ENCODE results near the gene FIGN.

FIGN gene

GRCh38 chr2:163734881-163735684 is 725 bp downstream of the FIGN start:
- Histone ChIP-seq H3K27ac (ENCODE audit: low read depth, low read length) (peak overlapping the region; percentile 74), H3K9ac (ENCODE audit: low read length) (no peak overlapping the region), H3K9me3 (ENCODE audit: low read length) (no peaks in the 10 kb centered on the region), H3K36me3 (ENCODE audit: insufficient read depth, low read length) (no peaks in the 10 kb centered on the region), H3K4me1 (ENCODE audit: insufficient read depth, low read length) (peaks cover 7% of the 10 kb centered on the region), H3K4me3 (ENCODE audit: low read depth in 1 of 2, low read length in 2 of 2) (peak overlapping the region; percentile 75 to 86), H3K27me3 (ENCODE audit: control insufficient read depth in 1 of 2, insufficient read depth in 2 of 2, low read length in 2 of 2) (no peaks in the 10 kb centered on the region)

GRCh38 chr2:163734401-163734800 is 1.4 kb downstream of the FIGN start:
- Histone ChIP-seq H3K27ac (ENCODE audit: low read depth, low read length) (no peak overlapping the region), H3K4me3 (ENCODE audit: low read depth in 1 of 2, low read length in 2 of 2) (peak overlapping the region in 1 of 2 donors; percentile 86), H3K9ac (ENCODE audit: low read length) (no peak overlapping the region), H3K27me3 (ENCODE audit: control insufficient read depth in 1 of 2, insufficient read depth in 2 of 2, low read length in 2 of 2) (no peaks in the 10 kb centered on the region), H3K4me1 (ENCODE audit: insufficient read depth, low read length) (peaks cover 7% of the 10 kb centered on the region), H3K36me3 (ENCODE audit: insufficient read depth, low read length) (no peaks in the 10 kb centered on the region), H3K9me3 (ENCODE audit: low read length) (no peaks in the 10 kb centered on the region)

DNA sequence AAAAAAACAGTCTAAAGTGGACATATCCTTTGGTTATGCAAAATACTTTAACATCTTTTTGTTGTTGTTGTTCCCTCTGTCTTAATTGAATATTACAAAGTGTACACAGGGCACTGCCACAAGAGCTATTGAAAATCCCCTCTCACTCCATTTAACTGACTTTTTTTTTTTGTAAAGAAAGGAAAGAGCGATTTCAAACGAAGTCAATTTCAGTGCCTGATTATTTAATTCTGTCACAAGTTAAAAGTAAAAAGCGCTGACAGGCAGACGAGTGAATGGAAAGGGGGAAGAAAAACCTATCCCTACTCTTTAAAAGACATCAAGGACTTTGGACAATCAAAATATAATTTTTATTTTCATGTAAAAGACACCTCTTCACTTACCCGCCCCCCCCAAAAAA is 1.9 kb downstream of the FIGN start:
- Histone ChIP-seq H3K4me1 (ENCODE audit: insufficient read depth, low read length) (peaks cover 7% of the 10 kb centered on the region), H3K9ac (ENCODE audit: low read length) (peak overlapping the region; percentile 34), H3K9me3 (ENCODE audit: low read length) (no peaks in the 10 kb centered on the region)

DNA sequence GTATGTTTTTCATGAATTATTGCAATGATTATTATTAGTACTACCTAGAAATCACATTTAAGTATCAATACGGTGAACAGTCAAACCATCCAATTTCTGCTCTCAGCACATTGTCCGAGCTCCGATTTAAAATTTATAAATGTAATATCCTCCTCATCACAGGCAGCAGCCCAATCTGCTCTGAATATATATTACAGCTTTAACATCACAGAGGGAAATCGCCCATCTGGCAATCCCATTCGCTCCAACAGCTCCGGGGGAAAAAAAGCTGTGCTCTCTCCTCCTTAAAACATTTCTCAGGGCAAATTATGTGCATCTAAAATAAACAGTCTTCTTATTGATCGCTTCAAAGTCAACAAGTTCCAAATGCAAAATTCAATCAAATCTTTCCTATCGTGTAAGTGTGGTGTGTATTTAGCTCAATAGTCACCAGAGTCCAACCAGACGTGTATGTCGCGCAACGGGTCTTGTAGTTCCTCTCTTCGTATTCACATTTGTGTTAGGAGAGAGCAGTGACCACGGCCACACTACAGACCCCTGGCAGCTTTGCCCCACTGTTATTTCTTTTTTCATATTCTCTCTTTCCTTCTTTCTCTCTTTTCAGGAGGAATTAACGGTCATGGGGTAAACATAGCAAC is 2.4 kb downstream of the FIGN start:
- Histone ChIP-seq H3K9ac (ENCODE audit: low read length) (peak overlapping the region; percentile 34), H3K9me3 (ENCODE audit: low read length) (no peaks in the 10 kb centered on the region), H3K27ac (ENCODE audit: low read depth, low read length) (peak overlapping the region; percentile 36), H3K36me3 (ENCODE audit: insufficient read depth, low read length) (no peaks in the 10 kb centered on the region), H3K27me3 (ENCODE audit: control insufficient read depth in 1 of 2, insufficient read depth in 2 of 2, low read length in 2 of 2) (no peaks in the 10 kb centered on the region), H3K4me3 (ENCODE audit: low read depth in 1 of 2, low read length in 2 of 2) (peak overlapping the region in 1 of 2 donors; percentile 44), H3K4me1 (ENCODE audit: insufficient read depth, low read length) (peaks cover 7% of the 10 kb centered on the region)

More for the DNA sequence above, 1.9 kb downstream of the FIGN start:
- H3K4me3 ChIP-seq (ENCODE audit: low read depth in 1 of 2, low read length in 2 of 2), result no peak overlapping the region
- peak overlapping the region; percentile 36 for H3K27ac ChIP-seq (ENCODE audit: low read depth, low read length)
- H3K36me3 ChIP-seq (ENCODE audit: insufficient read depth, low read length), result no peaks in the 10 kb centered on the region
- H3K27me3 ChIP-seq (ENCODE audit: control insufficient read depth in 1 of 2, insufficient read depth in 2 of 2, low read length in 2 of 2), result no peaks in the 10 kb centered on the region

DNA sequence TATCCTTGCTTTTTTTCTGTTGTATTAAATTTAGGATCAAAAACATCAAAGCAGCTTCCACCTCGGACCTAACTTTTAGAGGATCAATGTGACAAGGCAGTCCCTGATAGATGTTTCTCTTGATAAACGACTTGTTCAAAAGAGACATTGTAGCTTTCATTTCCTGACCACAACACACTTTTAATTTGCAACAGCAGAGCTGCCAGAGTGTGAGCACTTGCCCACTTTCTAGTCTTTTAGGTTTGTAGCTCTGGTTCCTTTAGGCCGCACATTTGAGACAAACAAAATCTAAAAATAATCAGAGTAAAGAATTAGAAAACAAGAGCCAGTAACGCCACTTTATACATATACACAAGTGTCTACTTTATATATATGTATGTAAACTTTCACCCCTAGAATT is 3.1 kb downstream of the FIGN start:
- H3K27me3 ChIP-seq (ENCODE audit: control insufficient read depth in 1 of 2, insufficient read depth in 2 of 2, low read length in 2 of 2), result no peaks in the 10 kb centered on the region
- no peaks in the 10 kb centered on the region for H3K9me3 ChIP-seq (ENCODE audit: low read length)
- H3K36me3 ChIP-seq (ENCODE audit: insufficient read depth, low read length), result no peaks in the 10 kb centered on the region
- H3K4me1 ChIP-seq (ENCODE audit: insufficient read depth, low read length), result peaks cover 7% of the 10 kb centered on the region
- peak overlapping the region in 1 of 2 donors; percentile 44 for H3K4me3 ChIP-seq (ENCODE audit: low read depth in 1 of 2, low read length in 2 of 2)
- H3K9ac ChIP-seq (ENCODE audit: low read length), result peak overlapping the region; percentile 34
- no peak overlapping the region for H3K27ac ChIP-seq (ENCODE audit: low read depth, low read length)

- no peak overlapping the region for H3K27ac ChIP-seq (ENCODE audit: low read depth, low read length)
- no peaks in the 10 kb centered on the region for H3K36me3 ChIP-seq (ENCODE audit: insufficient read depth, low read length)
- no peaks in the 10 kb centered on the region for H3K27me3 ChIP-seq (ENCODE audit: control insufficient read depth in 1 of 2, insufficient read depth in 2 of 2, low read length in 2 of 2)
- H3K4me3 ChIP-seq (ENCODE audit: low read depth in 1 of 2, low read length in 2 of 2), result peak overlapping the region in 1 of 2 donors; percentile 16
- peaks cover 7% of the 10 kb centered on the region for H3K4me1 ChIP-seq (ENCODE audit: insufficient read depth, low read length)
- H3K9me3 ChIP-seq (ENCODE audit: low read length), result no peaks in the 10 kb centered on the region
- no peak overlapping the region for H3K9ac ChIP-seq (ENCODE audit: low read length)
These were observed 4.1 kb downstream of the FIGN start for GRCh38 chr2:163731735-163732134.

DNA sequence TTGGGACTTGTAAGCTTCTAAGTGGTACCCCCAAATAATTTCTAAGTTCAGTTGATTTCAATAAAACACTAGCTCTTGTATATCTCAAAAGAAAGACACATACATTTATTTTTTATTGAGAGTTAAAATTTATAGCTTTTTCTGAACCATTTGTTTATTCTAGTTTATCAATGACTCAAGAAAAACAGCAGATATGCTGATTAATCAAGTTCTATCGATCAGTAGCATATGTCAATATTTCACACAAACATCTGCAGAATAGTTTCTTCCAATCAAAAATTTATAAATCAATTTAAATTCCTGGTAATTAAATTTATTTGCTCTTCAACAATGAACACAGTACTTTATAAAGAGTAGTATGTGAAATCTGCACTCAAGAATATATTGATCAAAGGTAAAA is 5.3 kb downstream of the FIGN start:
- no peak overlapping the region for H3K27ac ChIP-seq (ENCODE audit: low read depth, low read length)
- no peaks in the 10 kb centered on the region for H3K27me3 ChIP-seq (ENCODE audit: control insufficient read depth in 1 of 2, insufficient read depth in 2 of 2, low read length in 2 of 2)
- H3K4me3 ChIP-seq (ENCODE audit: low read depth in 1 of 2, low read length in 2 of 2), result no peak overlapping the region

GRCh38 chr2:163729636-163730273 is 6.1 kb downstream of the FIGN start:
- no peak overlapping the region for H3K27ac ChIP-seq (ENCODE audit: low read depth, low read length)

More for the DNA sequence above, 5.3 kb downstream of the FIGN start:
- Histone ChIP-seq H3K9ac (ENCODE audit: low read length) (no peak overlapping the region), H3K36me3 (ENCODE audit: insufficient read depth, low read length) (no peaks in the 10 kb centered on the region), H3K4me1 (ENCODE audit: insufficient read depth, low read length) (peaks cover 7% of the 10 kb centered on the region), H3K9me3 (ENCODE audit: low read length) (no peaks in the 10 kb centered on the region)

DNA sequence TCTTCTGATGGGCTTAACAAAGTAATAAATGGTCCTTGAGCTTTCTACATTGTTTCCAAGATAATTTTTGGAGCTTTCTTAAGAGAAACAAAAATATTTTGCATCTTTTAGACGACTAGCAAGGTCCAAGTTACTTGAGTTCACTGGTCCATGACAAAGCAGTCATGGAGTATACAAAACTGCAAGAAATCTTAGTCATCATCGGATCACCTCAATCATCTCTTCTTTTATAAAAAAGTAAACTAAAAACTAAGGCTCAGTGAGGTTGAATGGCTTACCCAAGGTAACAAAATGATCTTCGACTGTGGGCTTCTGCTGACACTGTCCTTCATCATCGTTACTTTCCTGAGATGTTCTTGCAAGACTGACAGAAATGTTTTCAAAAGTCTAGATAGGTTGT is 11.9 kb downstream of the FIGN start:
- Histone ChIP-seq H3K27ac (ENCODE audit: low read depth, low read length) (no peak overlapping the region), H3K9ac (ENCODE audit: low read length) (no peak overlapping the region), H3K4me3 (ENCODE audit: low read depth in 1 of 2, low read length in 2 of 2) (no peak overlapping the region), H3K27me3 (ENCODE audit: control insufficient read depth in 1 of 2, insufficient read depth in 2 of 2, low read length in 2 of 2) (no peaks in the 10 kb centered on the region), H3K4me1 (ENCODE audit: insufficient read depth, low read length) (no peaks in the 10 kb centered on the region), H3K9me3 (ENCODE audit: low read length) (no peaks in the 10 kb centered on the region), H3K36me3 (ENCODE audit: insufficient read depth, low read length) (no peaks in the 10 kb centered on the region)

More at GRCh38 chr2:163729636-163730273, 6.1 kb downstream of the FIGN start:
- H3K9ac ChIP-seq (ENCODE audit: low read length), result no peak overlapping the region
- H3K27me3 ChIP-seq (ENCODE audit: control insufficient read depth in 1 of 2, insufficient read depth in 2 of 2, low read length in 2 of 2), result no peaks in the 10 kb centered on the region
- no peaks in the 10 kb centered on the region for H3K36me3 ChIP-seq (ENCODE audit: insufficient read depth, low read length)
- no peaks in the 10 kb centered on the region for H3K9me3 ChIP-seq (ENCODE audit: low read length)
- no peak overlapping the region for H3K4me3 ChIP-seq (ENCODE audit: low read depth in 1 of 2, low read length in 2 of 2)
- H3K4me1 ChIP-seq (ENCODE audit: insufficient read depth, low read length), result peaks cover 7% of the 10 kb centered on the region

DNA sequence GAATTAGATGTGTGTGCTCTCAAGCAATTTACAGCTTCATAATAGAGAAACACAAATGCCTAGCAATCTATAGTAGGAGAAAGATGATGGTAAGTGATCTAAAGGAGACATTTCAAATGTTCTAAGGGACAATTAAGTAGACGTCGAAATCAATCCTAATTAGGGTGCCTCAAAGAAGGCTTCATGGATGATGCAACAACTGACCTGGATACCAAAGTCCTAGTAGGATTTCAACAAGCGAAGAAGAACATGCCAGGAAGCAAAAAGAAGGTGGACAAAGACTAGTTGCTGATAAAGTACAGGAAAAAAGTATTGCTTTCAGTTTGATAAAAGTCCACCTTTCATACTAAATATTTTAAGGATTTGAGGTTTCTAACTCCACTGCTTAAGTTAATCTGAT is 12.5 kb downstream of the FIGN start:
- H3K27me3 ChIP-seq (ENCODE audit: control insufficient read depth in 1 of 2, insufficient read depth in 2 of 2, low read length in 2 of 2), result no peaks in the 10 kb centered on the region
- H3K9me3 ChIP-seq (ENCODE audit: low read length), result no peaks in the 10 kb centered on the region
- no peak overlapping the region for H3K4me3 ChIP-seq (ENCODE audit: low read depth in 1 of 2, low read length in 2 of 2)
- H3K36me3 ChIP-seq (ENCODE audit: insufficient read depth, low read length), result no peaks in the 10 kb centered on the region
- no peak overlapping the region for H3K27ac ChIP-seq (ENCODE audit: low read depth, low read length)
- no peaks in the 10 kb centered on the region for H3K4me1 ChIP-seq (ENCODE audit: insufficient read depth, low read length)
- no peak overlapping the region for H3K9ac ChIP-seq (ENCODE audit: low read length)

DNA sequence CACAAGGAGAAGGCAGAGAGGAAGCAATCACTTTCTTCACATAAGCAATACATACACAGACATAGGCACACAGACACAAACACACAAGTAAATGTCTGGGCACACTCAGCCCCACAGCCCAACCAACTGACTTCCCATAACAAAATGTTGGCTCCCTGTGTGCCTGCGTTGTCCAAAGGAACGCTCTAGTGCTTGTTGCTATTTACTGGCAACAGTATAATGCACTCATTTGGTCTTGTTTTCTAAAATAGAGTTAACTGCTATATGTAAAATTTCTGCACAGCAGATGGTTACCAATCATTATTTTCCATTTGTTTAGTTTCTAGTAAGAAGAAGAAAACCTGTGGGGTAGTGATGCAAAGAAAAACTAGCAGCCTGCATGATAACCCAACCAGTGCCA is 16.5 kb downstream of the FIGN start:
- Histone ChIP-seq H3K27me3 (ENCODE audit: control insufficient read depth in 1 of 2, insufficient read depth in 2 of 2, low read length in 2 of 2) (no peaks in the 10 kb centered on the region), H3K4me1 (ENCODE audit: insufficient read depth, low read length) (no peaks in the 10 kb centered on the region), H3K27ac (ENCODE audit: low read depth, low read length) (no peak overlapping the region), H3K36me3 (ENCODE audit: insufficient read depth, low read length) (no peaks in the 10 kb centered on the region), H3K4me3 (ENCODE audit: low read depth in 1 of 2, low read length in 2 of 2) (no peak overlapping the region), H3K9ac (ENCODE audit: low read length) (no peak overlapping the region), H3K9me3 (ENCODE audit: low read length) (no peaks in the 10 kb centered on the region)
